ENCODE data around the gene CCDC88B.

CCDC88B gene

DNA sequence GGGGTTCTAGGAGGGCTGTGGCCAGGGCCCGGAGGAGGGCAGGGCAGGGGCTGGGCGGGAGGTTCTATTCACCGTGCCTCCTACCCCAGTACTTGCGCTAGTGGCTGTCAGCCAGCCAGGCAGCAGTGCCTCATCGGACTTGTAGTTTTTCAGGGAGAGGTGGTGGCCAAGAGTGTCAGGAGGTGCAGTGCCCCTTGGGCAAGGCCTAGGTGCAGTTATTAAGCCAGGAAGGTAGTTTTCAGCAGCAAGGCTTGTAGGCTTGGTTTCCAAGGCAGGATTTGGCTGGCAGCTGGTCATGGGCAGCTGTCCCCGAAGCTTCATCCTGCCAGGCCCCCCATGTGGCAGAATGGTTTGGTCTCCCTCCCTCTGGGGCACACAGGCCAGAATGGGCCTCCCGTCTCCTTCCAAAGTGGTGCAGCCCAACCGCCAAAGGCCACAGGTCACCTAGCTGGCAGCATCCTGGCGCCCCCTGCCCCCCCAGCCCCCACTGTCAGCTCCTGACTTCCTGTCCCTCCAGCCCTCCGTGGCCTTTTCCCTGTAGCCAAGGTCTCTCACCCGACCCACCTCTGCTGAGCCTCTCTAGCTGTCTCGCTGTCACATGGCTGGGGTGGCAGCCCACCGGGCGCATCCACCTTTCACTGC lies 8.5 kb downstream of the CCDC88B start:
- DNase-seq, result no peak

DNA sequence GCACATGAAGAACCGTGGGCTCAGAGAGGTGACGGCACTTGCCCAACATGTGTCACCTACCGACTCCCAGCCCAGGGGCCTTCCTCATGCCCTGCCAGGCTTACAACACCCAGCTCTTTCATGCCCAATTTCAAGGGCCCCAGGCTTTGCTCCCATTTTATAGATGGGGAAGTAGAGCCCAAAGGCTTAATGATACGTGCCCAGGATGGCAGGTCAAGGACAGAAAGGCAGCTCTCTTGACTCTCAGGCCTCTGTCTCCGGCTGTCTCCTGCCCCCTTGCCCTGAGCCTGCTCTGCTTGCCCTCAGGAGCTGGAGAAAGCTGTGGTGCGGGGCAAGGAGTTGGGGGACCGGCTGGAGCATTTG lies 9.0 kb downstream of the CCDC88B start:
- no peak for DNase-seq

DNA sequence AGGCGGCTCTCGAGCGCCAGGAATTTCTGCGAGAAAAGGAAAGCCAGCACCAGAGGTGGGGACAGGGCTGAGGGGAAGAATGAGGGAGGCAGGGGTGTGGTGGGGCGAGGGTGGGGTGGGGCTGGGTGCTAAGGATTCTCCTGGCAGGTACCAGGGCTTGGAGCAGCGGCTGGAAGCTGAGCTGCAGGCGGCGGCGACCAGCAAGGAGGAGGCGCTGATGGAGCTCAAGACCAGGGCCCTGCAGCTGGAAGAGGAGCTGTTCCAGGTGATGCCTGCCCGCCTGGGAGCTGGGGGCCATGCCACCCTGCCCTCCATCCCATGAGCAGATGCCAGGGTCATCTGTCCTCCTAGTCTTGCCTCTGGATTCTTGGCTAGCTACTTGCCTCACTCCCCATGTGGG lies 9.4 kb downstream of the CCDC88B start:
- DNase-seq, result no peak

DNA sequence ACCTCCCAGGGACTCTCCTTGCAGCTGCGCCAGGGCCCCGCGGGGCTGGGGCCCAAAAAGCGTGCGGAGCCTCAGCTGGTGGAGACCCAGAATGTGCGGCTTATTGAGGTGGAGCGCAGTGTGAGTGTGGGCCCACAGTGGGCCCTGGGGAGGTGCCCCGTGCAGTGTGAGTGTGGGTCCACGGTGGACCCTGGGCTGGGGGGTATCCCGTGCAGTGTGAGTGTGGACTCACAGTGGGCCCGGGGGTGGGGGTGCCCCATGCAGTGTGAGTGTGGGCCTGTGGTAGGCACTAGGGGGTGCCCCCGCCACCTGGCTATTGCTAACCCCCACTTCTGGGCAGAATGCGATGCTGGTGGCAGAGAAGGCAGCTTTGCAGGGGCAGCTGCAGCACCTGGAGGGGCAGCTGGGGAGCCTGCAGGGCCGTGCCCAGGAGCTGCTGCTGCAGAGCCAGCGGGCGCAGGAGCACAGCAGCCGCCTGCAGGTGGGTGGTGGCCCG lies 11.2 kb downstream of the CCDC88B start:
- no peak for DNase-seq

DNA sequence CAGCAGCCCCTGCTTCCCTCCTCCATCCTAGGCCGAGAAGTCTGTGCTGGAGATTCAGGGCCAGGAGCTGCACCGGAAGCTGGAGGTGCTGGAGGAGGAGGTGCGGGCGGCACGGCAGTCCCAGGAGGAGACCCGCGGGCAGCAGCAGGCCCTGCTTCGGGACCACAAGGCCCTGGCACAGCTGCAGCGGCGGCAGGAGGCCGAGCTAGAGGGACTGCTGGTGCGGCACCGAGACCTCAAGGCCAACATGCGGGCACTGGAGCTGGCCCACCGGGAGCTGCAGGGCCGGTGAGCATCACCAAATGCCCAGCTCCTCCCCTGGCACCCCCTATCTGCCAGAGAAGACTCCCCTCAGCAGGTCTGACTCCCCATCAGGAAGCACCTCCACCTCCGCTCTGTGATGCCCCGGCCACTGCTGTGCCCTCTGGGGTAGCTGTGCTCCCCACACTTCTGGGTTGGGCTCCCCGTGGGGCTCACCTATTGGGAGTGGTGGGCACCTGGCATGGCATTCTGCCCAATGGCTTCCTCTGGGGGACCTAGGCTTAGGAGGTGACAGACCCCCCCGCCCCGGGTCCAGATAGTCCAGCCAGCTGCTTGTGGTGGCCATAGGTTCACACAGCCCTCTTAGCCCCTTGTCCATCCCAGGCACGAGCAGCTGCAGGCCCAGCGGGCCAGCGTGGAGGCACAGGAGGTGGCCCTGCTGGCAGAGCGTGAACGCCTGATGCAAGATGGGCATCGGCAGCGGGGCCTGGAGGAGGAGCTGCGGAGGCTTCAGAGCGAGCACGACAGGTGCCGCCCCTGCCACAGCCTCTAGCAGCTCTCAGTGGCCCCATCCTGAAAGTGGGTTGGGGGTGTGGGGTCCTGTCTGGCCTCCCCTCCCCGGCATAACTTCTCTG lies 12.3 kb downstream of the CCDC88B start:
- DNase-seq, result no peak

DNA sequence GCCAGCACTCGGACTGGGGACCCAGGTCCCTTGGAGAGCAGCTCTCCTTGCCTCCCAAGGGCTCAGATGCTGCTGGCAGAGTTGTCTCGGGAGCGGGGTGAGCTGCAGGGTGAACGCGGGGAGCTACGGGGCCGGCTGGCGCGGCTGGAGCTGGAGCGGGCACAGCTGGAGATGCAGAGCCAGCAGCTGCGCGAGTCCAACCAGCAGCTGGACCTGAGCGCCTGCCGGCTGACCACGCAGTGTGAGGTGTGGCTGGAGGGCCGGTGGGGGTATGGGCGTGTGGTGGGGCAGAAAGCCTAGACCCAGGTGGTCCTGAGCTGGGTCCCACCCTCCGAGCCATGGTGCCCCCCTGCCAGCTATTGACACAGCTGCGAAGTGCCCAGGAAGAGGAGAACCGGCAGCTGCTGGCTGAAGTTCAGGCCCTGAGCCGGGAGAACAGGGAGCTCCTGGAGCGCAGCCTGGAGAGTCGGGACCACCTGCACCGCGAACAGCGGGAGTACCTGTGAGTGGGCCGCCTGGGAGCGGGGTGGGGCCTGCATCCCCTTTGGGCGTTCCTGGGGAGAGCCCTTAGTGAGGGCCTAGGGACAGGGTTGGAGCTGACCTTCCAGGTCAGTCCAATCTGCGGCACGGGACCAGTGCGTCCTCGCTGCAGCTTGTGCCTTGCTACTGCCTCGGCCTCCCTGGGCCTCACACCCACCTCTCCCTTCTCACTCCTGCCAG lies 13.2 kb downstream of the CCDC88B start:
- no peak for DNase-seq

DNA sequence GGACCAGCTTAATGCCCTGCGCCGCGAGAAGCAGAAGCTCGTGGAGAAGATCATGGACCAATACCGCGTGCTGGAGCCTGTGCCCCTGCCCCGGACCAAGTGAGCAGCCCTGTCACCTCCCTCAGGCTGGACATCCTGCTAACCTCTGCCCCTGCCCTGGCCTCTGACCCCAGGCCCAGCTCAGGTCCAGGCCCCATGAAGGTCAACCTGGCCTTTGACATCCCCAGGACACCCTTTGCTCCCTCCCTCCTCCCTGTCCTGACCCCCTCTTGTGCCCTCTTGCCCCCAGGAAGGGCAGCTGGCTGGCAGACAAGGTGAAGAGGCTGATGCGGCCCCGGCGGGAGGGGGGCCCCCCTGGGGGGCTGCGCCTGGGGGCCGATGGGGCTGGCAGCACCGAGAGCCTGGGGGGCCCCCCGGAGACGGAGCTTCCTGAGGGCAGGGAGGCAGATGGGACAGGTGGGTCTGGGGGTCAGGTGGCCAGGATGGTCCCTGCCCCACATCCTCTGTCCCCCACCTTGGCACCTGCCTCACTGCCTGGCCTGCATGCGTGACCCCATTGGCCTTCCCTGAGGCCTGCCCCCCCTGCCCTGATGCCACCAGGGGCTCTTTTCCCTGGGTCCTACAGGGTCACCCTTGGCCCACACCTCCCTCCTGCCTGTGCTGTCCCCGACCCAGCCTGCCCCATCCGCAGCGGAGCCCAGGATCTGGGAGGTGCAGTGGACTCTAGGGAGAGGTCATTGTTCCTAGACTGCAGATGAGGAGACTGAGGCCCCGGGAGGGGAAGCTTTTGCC lies 13.9 kb downstream of the CCDC88B start:
- no peak for DNase-seq

DNA sequence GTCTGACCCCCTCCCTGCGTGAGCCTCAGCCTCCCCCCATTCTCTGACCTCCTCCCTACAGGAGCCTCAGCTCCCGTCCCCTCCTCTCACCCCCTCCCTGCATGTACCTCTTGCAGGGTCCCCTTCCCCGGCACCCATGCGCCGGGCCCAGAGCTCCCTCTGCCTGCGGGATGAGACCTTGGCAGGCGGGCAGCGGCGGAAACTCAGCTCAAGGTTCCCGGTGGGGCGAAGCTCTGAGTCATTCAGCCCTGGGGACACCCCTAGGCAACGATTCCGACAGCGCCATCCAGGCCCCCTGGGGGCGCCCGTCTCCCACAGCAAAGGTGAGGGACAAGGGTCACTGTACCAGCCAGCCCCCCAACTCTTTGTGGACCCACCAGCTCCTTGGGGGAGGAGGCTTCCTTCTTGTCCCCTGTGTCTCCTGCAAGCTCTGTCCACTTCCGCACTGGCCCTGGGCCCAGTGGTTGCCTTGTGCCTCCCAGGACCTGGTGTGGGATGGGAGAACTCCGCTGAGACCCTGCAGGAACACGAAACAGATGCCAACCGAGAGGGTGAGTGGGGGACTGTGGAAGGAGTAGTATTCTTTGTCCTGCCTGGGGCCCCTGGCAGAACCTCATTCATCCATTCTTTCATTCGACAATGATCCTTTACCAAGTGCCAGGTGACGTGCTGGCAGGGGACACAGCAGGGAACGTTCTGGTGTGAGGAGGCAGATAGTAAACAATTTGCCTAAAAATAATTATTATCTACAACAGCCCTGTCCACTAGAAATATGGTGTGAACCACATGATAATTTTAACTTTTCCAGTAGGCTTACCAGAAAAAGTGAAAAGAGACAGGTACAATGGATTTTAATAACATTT lies 15.3 kb downstream of the CCDC88B start:
- DNase-seq, result no peak

DNA sequence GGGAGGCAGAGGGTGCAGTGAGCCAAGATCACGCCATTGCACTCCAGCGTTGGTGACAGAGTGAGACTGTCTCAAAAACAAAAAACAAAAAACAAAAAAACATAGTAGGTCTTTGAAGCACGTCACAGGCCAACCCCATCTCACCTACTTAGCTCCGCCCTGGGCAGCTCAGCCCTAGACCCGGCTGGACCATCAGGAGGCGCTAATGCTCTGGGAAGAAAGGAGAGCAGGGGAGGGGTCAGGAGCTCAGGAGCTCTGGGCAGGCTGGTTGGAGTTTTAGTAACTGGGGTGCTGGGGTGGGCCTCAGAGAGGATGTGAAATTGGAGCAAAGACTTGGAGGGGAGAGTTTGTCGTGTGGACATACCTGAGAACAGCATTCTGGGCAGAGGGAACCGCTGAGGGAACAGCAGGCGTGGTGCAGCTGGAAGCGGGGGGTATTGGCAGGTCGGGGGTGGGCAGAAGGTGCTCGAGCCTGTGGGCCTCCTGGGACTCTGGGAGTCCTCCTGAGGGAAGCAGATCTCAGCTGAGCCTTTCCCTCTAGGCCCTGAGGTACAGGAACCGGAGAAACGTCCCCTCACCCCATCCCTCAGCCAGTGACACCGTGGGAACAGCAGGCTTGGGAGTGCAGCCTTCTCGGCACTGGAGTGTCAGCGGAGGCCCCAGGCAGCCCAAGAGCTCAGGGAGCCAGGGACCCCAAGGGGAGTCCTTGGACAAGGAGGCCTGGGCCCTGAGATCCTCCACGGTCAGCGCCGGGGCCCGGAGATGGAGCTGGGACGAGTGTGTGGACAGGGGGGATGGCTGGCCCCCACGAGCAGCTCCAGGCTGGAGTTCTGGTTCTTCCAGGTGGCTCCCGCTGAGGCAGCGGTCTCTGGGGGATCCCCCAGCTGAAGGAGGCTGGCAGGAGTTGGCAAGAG lies 16.8 kb downstream of the CCDC88B start:
- no peak for DNase-seq

DNA sequence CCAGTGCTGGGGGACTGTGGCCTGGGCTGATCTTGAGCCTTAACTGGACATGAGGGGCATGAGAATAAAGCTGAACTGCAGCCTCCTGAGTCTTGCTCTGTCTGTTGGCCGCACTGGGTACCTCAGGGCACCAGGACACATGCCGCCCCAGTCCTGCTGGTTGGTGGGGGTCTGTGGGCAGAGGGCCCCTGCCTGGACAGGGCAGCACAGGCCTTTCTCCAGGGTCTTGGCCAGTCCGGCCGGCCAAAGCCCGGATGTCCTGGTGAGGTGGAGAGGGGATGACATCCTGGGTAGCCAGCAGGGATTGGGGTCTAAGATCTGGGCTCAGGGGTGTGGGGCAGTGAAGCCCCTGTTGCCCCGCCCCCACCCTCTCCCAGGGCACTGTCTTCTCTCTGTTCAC lies 17.4 kb downstream of the CCDC88B start:
- no peak for DNase-seq

DNA sequence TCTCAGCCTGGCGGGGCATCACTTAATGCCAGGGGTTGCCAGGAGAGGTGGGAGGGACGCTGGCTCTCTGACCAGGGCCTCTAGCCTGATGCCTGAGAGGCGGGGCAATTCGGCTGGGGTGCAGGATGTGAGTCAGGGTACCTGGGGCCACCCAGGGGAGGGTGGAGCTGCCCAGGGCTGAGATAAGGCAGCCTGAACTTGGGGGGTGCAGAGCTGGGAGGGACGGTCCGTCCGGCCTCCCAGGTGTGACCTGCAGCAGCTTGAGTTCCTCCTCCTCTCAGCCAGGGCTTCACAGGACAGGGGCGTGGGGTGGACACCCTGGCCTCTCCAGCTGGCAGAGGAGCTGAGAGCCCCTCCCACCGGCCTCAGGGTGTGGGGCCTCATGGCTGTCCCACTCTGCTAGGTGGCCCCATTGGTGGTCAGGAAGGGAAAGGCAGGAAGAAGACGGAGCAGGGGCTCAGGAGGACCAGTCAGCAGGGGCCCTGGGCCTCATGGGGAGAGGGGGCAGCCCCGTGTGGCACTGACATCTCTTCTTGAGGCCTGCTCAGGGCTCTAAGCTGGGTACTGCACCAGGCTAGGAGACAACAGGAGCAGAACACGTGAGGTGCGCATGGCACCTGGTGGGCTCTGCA lies 18.0 kb downstream of the CCDC88B start:
- DNase-seq, result peak; percentile 59

DNA sequence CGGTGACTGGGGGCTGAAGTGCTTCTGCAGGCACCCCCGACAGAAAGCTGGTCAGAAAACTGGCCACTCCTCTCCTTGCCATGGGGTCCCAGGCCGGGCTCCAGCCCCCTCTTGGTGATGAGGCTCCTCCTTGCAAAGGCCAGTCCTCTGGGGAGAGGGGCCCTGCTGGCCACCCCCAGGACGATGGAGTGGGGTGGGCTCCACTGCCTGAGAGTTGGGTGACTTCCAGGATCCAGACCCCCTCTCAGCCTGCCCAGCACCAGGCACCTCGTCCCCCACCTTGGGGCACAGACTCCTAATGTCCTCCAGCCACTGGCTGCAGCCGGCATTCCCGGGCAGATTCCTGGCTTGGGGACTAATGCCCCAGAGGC lies 18.5 kb downstream of the CCDC88B start:
- DNase-seq, result no peak

DNA sequence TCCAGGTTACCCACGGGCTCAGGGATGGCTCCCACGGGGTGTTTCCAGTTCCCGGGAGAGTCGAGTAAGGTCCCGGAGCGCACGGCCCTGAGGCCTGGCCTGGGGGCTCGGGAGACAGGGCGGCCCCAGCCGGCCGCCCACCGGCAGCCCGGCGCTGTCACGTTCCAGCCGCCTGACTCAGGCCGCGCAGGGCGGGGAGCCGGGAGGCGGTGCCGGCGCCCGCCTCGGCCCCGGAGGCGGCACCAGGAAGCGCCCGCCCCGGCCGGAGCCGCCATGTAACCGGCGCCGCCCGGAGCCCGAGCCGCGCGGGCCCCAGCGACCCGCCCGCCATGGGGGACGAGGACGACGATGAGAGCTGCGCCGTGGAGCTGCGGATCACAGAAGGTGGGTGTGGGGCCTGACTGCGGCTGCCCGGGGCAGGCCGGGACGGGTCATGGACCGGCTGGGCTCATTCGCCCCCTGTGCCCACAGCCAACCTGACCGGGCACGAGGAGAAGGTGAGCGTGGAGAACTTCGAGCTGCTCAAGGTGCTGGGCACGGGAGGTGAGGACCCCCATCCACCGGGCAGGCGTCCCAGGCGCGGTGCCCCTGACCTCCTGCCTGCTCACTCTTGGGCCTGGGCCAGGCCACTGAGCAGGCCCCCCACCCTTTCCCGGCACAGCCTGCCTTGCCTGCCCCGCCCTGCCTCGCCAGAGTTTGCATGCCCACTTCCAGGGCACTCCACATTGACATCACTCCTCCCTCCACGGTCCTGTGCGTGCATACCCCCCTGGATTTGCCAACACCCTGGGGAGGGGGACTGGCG lies 19.1 kb downstream of the CCDC88B start, which contains the start of gene RPS6KA4:
Gene RPS6KA4 (plus strand): TSS at position 256 of the 805 bp plus-strand sequence. CDS start 74 bp downstream, at position 330.
- DNase-seq, result no peak

DNA sequence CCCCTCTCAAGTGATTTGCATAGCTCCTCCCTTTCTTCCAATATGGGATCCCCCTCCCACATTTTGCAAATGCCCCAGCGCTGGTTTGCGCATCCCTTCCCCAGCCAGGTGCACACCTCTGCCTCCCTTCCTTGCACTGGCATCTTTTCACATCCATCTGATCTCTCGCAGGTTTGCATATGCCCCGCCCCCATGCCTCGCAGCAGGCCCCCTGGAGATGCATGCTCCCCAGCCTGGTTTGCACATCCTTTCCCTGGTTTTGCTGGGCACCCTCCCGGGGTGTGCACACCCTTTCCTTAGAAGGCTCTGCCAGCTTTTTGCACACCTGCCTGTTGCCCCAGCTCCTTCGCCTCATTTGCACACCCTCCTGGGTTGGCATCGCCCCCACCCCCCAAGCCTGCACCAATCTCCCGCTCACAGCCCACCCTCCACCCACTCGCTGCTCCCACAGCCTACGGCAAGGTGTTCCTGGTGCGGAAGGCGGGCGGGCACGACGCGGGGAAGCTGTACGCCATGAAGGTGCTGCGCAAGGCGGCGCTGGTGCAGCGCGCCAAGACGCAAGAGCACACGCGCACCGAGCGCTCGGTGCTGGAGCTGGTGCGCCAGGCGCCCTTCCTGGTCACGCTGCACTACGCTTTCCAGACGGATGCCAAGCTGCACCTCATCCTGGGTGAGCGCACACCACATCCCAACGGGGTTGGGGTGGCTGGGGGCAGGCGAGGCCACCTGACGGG lies 19.9 kb downstream of the CCDC88B start:
- no peak for DNase-seq

DNA sequence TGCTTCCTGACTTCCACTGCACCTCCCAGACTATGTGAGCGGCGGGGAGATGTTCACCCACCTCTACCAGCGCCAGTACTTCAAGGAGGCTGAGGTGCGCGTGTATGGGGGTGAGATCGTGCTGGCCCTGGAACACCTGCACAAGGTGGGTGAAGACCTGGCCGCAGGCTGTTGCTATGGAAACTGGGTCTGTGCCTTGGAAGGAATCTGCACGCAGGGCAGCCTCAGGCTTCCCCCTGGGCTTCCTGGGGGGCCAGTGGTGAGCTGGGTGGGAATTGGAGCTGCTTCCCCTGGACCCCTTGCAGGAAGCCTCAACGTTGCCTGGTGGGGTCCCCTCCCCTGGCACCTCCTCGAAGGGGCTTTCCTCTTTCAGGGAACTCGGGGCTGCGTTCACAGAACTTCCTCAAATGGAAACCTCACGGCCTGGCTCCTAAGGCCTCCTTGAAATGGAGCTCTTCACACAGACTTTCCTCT lies 20.5 kb downstream of the CCDC88B start:
- no peak for DNase-seq

DNA sequence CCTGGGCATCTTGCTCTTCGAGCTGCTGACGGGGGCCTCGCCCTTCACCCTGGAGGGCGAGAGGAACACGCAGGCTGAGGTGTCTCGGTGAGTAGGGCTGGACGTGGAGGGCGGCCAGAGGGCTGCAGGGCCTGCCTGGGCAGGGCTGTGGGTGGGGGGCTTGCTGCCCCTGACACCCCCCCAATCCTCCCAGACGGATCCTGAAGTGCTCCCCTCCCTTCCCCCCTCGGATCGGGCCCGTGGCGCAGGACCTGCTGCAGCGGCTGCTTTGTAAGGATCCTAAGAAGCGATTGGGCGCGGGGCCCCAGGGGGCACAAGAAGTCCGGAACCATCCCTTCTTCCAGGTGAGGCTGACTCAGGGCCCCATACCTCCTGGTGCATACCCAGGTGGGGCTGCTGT lies 21.7 kb downstream of the CCDC88B start:
- DNase-seq, result no peak

DNA sequence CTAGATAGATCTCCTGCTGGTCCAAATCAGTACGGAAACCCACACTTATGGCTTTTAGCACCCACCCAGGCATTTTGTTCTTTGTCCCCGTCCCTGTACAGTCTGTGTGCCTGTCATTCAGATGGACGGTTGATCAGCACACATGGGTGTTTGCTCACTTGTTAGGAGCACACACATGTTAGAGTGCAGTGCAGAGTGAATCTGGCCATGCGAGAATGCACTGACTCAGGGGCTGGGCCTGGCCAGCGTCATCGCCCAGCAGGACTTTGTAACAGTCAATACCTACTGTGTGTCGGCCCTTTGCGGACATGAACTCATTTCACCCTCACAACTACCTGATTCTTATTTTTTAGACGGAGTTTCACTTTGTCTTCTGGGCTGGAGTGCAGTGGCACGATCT lies 22.3 kb downstream of the CCDC88B start:
- DNase-seq, result no peak

DNA sequence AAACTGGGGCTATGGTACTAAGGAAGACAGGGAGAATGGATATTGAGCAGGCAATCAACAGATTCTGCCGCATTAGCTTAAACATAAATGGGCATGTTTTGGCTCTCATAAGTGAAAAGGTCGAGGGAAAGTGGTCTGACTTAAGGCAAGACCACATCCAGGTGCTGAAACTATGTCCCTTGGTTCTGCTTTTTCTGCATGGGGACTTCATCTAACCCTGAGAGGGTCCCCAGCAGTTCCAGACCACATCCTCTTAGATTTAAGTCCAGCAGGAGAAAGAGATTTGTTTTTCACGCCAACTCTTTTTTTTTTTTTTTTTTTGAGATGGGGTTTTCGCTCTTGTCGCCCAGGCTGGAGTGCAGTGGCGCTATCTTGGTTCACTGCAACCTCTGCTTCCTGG lies 24.4 kb downstream of the CCDC88B start:
- DNase-seq, result no peak

All from NK-92 treated with Interleukin-12 subunit alpha and Interleukin-12 subunit beta, amount 100 ng/mL, for 24 hours (cell line).